HCT116 (cell line): ENCODE measurements around the gene AMY2B. TPM values are rescaled to one million over a fixed set of nuclear protein-coding genes. Genes with fewer than 3 reads are reported as not detected.

Experiments used
- ATAC-seq: fragments of 200-7000 bp; cut with Tn5 transposase; 2 replicates; pipeline ENCODE4 v1.9.1; 2020; ENCODE audit warnings: mild to moderate bottlenecking, moderate library complexity
- BruUV-seq: library from RNA; stranded (reverse); fragments of 400-500 nt; replicated peaks from 2 replicates; lab custom pipeline; 2021; lab: Mats Ljungman, UMichigan
- CTCF ChIA-PET: fragments of 300-600 bp; sonication (Branson Sonifier 250); formaldehyde crosslinking; loops from one replicate; lab custom pipeline; 2021; ENCODE audit warnings: antibody characterized with exemption; lab: Charles Lee
- POLR2A ChIA-PET: fragments of 300-600, 350-600 bp; sonication (Branson Sonifier 250); formaldehyde crosslinking; loops from one replicate; lab custom pipeline; 2021; ENCODE audit warnings: antibody characterized with exemption; lab: Charles Lee
- RAD21 ChIA-PET, 2 experiments: fragments of 300-600 bp; sonication (Branson Sonifier 250); formaldehyde crosslinking; loops; one replicate each; lab custom pipeline; 2023; ENCODE audit warnings: low total read pairs in 2 of 2; ENCODE audit not compliant: uncharacterized antibody in 2 of 2, unreplicated experiment in 2 of 2, low non-redundant PET in 1 of 2; lab: Charles Lee
- DNase-seq: peaks from one replicate; pipeline ENCODE4 v3.0.0-alpha.2; 2010; ENCODE audit warnings: low read depth, low spot score
- H2AFZ ChIP-seq: fragments of 200-600 bp; shearing (Covaris generic), sonication (generic); 2 replicates; pipeline ENCODE4 v1.6.1; 2017; ENCODE audit warnings: low read depth, mixed run types, mixed read lengths, antibody characterized with exemption, low read length; ENCODE audit not compliant: poor library complexity, severe bottlenecking
- H3K27ac ChIP-seq: 2 replicates; pipeline ENCODE4 v1.5.1; 2012; ENCODE audit warnings: low read depth, low read length
- H3K27me3 ChIP-seq: fragments of 200-600 bp; sonication (generic); 2 replicates; pipeline ENCODE4 v1.6.1; 2016; ENCODE audit warnings: mixed run types, low read length, mixed read lengths; ENCODE audit not compliant: insufficient read depth
- H3K36me3 ChIP-seq, 2 experiments: fragments of 200-500 bp in 1 of 2; fragments of 200-600 bp in 1 of 2; sonication (Bioruptor generic) in 1 of 2; sonication (generic) in 1 of 2; 2 replicates each; pipeline versions ENCODE4 v1.5.1 to v1.6.1; 2014 to 2016; ENCODE audit warnings: low read length in 2 of 2, inconsistent platforms in 1 of 2, mixed read lengths in 1 of 2, mixed run types in 1 of 2; ENCODE audit not compliant: insufficient read depth in 2 of 2, control insufficient read depth in 1 of 2
- H3K4me1 ChIP-seq, 2 experiments: fragments of 200-600 bp in 1 of 2; sonication (generic) in 1 of 2; 2 replicates each; pipeline versions ENCODE4 v1.5.1 to v1.6.1; 2012 to 2017; ENCODE audit warnings: low read length in 2 of 2, inconsistent platforms in 1 of 2, mild to moderate bottlenecking in 1 of 2, mixed read lengths in 1 of 2, mixed run types in 1 of 2, moderate library complexity in 1 of 2; ENCODE audit not compliant: insufficient read depth in 2 of 2, control insufficient read depth in 1 of 2
- H3K4me2 ChIP-seq: fragments of 200-600 bp; sonication (generic); 2 replicates; pipeline ENCODE4 v1.6.1; 2017; ENCODE audit warnings: mixed run types, low read length, mixed read lengths
- H3K4me3 ChIP-seq, 2 experiments: fragments of 200-600 bp in 1 of 2; sonication (generic) in 1 of 2; replicated peaks in 1 of 2; 2 replicates each; pipeline ENCODE4 v1.5.1; 2011 to 2016; ENCODE audit warnings: low read length in 2 of 2, control low read depth in 1 of 2, low read depth in 1 of 2, mild to moderate bottlenecking in 1 of 2, mixed read lengths in 1 of 2, mixed run types in 1 of 2
- H3K79me2 ChIP-seq: fragments of 200-600 bp; sonication (generic); 2 replicates; pipeline ENCODE4 v1.6.1; 2017; ENCODE audit warnings: mild to moderate bottlenecking, mixed run types, low read length, moderate library complexity, mixed read lengths; ENCODE audit not compliant: insufficient read depth
- H3K9ac ChIP-seq: fragments of 200-600 bp; sonication (generic); 2 replicates; pipeline ENCODE4 v1.6.1; 2016; ENCODE audit warnings: low read length, mixed read lengths
- H3K9me2 ChIP-seq: fragments of 200-600 bp; sonication (generic), shearing (Covaris generic); 2 replicates; pipeline ENCODE4 v1.6.1; 2017; ENCODE audit warnings: mixed run types, mild to moderate bottlenecking, moderate library complexity; ENCODE audit not compliant: insufficient read depth
- H3K9me3 ChIP-seq, 2 experiments: fragments of 200-500 bp in 1 of 2; fragments of 200-600 bp in 1 of 2; sonication (Bioruptor generic) in 1 of 2; sonication (generic) in 1 of 2; 2 replicates each; pipeline ENCODE4 v1.6.1; 2014 to 2017; ENCODE audit warnings: low read length in 2 of 2, mixed read lengths in 2 of 2, inconsistent platforms in 1 of 2, low read depth in 1 of 2, mild to moderate bottlenecking in 1 of 2, mixed run types in 1 of 2, moderate library complexity in 1 of 2; ENCODE audit not compliant: control insufficient read depth in 1 of 2, insufficient read depth in 1 of 2
- H4K20me1 ChIP-seq: fragments of 200-600 bp; sonication (generic), shearing (Covaris generic); 2 replicates; pipeline ENCODE4 v1.6.1; 2017; ENCODE audit warnings: mixed run types, mild to moderate bottlenecking, moderate library complexity; ENCODE audit not compliant: insufficient read depth
- CEBPB ChIP-seq: IDR thresholded peaks from 2 replicates; pipeline ENCODE4 v1.6.1; 2012; ENCODE audit warnings: low read depth
- EGR1 ChIP-seq: IDR thresholded peaks from 2 replicates; pipeline ENCODE4 v1.6.1; 2012; ENCODE audit warnings: low read depth
- EZH2 ChIP-seq: fragments of 200-600 bp; sonication (generic); IDR thresholded peaks from 2 replicates; pipeline ENCODE4 v1.6.1; 2017; ENCODE audit warnings: antibody characterized with exemption, mixed run types
- FOSL1 ChIP-seq: IDR thresholded peaks from 2 replicates; pipeline ENCODE4 v1.6.1; 2012; ENCODE audit warnings: low read depth
- SIN3A ChIP-seq: IDR thresholded peaks from 2 replicates; pipeline ENCODE4 v1.6.1; 2012; ENCODE audit warnings: low read depth
- SP1 ChIP-seq: IDR thresholded peaks from 2 replicates; pipeline ENCODE4 v1.6.1; 2012; ENCODE audit warnings: low read depth
- SRF ChIP-seq: IDR thresholded peaks from 2 replicates; pipeline ENCODE4 v1.6.1; 2012; ENCODE audit warnings: low read depth
- ZNF274 ChIP-seq: fragments of 200-500 bp; sonication (Bioruptor generic); IDR thresholded peaks from 2 replicates; pipeline ENCODE4 v1.6.1; 2014; ENCODE audit warnings: mild to moderate bottlenecking, low read depth, low read length, inconsistent platforms
- intact Hi-C: fragments of 100-400 bp; cut with micrococcal nuclease; formaldehyde crosslinking; loops from 2 replicates; pipeline ENCODE4 v1.10.0; 2022
- total RNA-seq: library from RNA; stranded (reverse); gene quantifications from one replicate; pipeline ENCODE4 v1.2.1, GENCODE V29; 2021; ENCODE audit not compliant: unreplicated experiment
- TF ChIP-seq, protein P1 (sequence below): IDR thresholded peaks from 2 replicates; pipeline ENCODE4 v1.6.1; 2012; ENCODE audit warnings: low read depth
- TF ChIP-seq, protein P2 (sequence below): IDR thresholded peaks from 2 replicates; pipeline ENCODE4 v1.6.1; 2011; ENCODE audit warnings: mild to moderate bottlenecking, low read length, moderate library complexity; ENCODE audit not compliant: insufficient replicate concordance; ENCODE audit errors: extremely low read depth
- TF ChIP-seq, protein P3 (sequence below): IDR thresholded peaks from 2 replicates; pipeline ENCODE4 v1.6.1; 2012

The AMY2B gene
- total RNA-seq, 1 experiment from 2014 or later = 2.6 TPM

DNA sequence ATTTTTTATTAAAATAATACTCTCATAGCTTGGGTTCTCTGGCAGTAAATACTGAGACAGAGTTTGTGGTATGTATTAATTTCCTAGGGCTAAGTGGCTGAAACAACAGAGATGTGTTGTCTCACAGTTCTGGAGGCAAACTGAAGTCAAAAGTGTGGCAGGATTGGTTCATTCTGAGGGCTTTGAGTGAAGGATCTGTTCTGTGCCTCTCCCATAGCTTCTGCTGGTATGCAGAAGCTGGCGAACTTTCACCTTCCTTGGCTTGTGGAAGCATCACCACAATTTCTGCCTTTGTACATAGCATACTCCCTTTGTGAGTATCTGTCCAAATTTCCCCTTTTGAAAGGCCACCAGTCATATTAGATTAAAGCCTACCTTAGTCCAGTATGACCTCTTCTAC lies 24.9 kb upstream of the AMY2B start:
- RAD21 ChIA-PET = no interaction called here
- H3K27me3 ChIP-seq = no peaks in the 10 kb centered on the region

DNA sequence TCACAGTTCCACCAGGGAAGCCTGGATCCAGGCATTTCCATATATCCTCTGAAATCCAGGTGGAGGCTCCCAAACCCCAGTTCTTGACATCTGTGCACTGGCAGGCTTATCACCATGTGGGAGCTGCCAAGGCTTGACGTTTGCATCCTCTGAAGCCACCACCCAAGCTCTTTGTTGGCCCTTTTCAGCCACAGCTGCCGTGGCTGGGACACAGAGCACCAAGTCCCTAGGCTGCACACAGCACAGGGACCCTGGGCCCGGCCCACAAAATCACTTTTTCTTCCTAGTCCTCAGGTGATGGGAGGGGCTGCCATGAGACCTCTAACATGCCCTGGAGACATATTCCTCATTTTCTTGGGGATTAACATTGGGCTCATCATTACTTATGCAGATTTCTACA lies 23.5 kb upstream of the AMY2B start:
- Histone ChIP-seq H3K4me1 (no peaks in the 10 kb centered on the region), H4K20me1 (no peaks in the 10 kb centered on the region; the same call in 1 of the 2 replicates), H3K9me3 (no peaks in the 10 kb centered on the region), H3K9ac (no peak overlapping the region), H3K4me3 (no peak overlapping the region), H3K79me2 (no peaks in the 10 kb centered on the region), H3K9me2 (no peaks in the 10 kb centered on the region), H3K36me3 (peaks cover 2 to 31% of the 10 kb centered on the region in 2 experiments; a peak in 2 of 4 replicates), H3K27ac (no peak overlapping the region), H3K27me3 (no peaks in the 10 kb centered on the region), H2AFZ (no peak overlapping the region), H3K4me2 (no peak overlapping the region)
- DNase-seq (no peak), ATAC-seq (no peak)
- ChIA-PET CTCF (no interaction called here), POLR2A (no interaction called here), RAD21 (no interaction called here)
- no TSS peak for BruUV-seq
- intact Hi-C loops = no loop called here
- no peak for TF ChIP-seq SIN3A
- no peak for TF ChIP-seq EGR1
- TF ChIP-seq SP1 = no peak
- TF ChIP-seq, protein P1, sequence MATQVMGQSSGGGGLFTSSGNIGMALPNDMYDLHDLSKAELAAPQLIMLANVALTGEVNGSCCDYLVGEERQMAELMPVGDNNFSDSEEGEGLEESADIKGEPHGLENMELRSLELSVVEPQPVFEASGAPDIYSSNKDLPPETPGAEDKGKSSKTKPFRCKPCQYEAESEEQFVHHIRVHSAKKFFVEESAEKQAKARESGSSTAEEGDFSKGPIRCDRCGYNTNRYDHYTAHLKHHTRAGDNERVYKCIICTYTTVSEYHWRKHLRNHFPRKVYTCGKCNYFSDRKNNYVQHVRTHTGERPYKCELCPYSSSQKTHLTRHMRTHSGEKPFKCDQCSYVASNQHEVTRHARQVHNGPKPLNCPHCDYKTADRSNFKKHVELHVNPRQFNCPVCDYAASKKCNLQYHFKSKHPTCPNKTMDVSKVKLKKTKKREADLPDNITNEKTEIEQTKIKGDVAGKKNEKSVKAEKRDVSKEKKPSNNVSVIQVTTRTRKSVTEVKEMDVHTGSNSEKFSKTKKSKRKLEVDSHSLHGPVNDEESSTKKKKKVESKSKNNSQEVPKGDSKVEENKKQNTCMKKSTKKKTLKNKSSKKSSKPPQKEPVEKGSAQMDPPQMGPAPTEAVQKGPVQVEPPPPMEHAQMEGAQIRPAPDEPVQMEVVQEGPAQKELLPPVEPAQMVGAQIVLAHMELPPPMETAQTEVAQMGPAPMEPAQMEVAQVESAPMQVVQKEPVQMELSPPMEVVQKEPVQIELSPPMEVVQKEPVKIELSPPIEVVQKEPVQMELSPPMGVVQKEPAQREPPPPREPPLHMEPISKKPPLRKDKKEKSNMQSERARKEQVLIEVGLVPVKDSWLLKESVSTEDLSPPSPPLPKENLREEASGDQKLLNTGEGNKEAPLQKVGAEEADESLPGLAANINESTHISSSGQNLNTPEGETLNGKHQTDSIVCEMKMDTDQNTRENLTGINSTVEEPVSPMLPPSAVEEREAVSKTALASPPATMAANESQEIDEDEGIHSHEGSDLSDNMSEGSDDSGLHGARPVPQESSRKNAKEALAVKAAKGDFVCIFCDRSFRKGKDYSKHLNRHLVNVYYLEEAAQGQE = no peak
- TF ChIP-seq ZNF274 = no peak
- no peak for TF ChIP-seq EZH2
- no peak for TF ChIP-seq FOSL1
- TF ChIP-seq SRF = no peak

More for the DNA sequence above, 24.9 kb upstream of the AMY2B start:
- Histone ChIP-seq H3K4me1 (no peaks in the 10 kb centered on the region), H3K9ac (no peak overlapping the region), H3K79me2 (no peaks in the 10 kb centered on the region), H3K27ac (no peak overlapping the region), H3K9me3 (no peaks in the 10 kb centered on the region), H3K36me3 (peaks cover 2 to 34% of the 10 kb centered on the region in 2 experiments; a peak in 2 of 4 replicates), H4K20me1 (no peaks in the 10 kb centered on the region; the same call in 1 of the 2 replicates), H3K4me3 (no peak overlapping the region), H3K4me2 (no peak overlapping the region), H2AFZ (no peak overlapping the region), H3K9me2 (no peaks in the 10 kb centered on the region)
- ATAC-seq = no peak
- TF ChIP-seq SIN3A = no peak
- TF ChIP-seq CEBPB = no peak
- TF ChIP-seq, protein P2, sequence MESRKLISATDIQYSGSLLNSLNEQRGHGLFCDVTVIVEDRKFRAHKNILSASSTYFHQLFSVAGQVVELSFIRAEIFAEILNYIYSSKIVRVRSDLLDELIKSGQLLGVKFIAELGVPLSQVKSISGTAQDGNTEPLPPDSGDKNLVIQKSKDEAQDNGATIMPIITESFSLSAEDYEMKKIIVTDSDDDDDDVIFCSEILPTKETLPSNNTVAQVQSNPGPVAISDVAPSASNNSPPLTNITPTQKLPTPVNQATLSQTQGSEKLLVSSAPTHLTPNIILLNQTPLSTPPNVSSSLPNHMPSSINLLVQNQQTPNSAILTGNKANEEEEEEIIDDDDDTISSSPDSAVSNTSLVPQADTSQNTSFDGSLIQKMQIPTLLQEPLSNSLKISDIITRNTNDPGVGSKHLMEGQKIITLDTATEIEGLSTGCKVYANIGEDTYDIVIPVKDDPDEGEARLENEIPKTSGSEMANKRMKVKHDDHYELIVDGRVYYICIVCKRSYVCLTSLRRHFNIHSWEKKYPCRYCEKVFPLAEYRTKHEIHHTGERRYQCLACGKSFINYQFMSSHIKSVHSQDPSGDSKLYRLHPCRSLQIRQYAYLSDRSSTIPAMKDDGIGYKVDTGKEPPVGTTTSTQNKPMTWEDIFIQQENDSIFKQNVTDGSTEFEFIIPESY = no peak
- TF ChIP-seq, protein P3, sequence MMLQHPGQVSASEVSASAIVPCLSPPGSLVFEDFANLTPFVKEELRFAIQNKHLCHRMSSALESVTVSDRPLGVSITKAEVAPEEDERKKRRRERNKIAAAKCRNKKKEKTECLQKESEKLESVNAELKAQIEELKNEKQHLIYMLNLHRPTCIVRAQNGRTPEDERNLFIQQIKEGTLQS = no peak
- intact Hi-C loops = no loop called here
- CTCF ChIA-PET = no interaction called here
- DNase-seq = no peak
- BruUV-seq = no TSS peak
- POLR2A ChIA-PET = no interaction called here
